Measurements from ENCODE around the gene ATXN1.
"Not testable (repeated sequence)": the region's sequence is repeated elsewhere in the genome, so short reads cannot be mapped to it uniquely, and the experiment has no call there.

ATXN1 gene

DNA sequence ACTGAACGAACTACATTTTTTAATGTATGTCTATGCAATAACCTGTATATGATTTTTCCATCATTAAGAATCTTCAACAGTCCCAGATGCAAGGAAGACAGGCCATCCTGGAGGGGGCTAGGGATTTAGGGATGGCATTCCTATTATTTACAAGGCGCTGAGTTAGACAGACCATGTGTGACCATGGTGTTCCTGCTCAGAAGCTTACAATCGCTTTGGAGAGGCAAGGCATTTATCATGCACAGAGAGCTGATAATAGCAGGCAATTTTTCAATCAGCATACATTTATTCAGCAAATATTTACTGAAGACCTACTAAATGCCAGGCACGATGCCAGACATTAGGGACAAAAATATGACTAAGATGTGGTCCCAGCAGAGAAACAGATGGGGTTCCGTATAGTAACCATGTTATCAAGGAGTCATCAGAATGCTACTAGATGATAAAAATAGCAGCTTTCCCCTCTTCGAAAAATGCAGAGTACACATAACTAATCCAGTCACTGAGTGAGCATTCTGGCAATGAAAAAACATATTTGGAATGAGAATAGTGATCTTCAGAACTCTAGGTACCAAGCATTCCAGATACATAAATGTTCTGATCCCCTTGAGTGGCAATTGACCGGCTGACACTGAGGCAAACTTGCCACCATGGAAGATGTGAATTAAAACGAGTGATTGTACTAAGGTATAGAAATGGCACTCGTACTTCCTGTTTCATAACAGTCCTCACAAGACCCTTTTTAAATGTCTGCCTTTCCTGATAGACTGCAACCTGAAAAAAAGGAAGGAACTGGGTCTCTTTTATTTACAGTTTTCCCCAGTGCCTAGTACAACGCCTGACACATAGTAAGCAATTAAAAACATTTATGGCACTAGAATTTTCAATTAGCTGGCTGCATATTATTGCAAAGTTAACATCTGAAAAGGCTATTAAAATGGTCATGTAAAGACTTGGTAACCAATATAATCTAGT is 135.7 kb downstream of the ATXN1 start:
- no peak for DNase-seq (ENCODE audit: extremely low read depth in 1 of 2, low read depth in 1 of 2)

DNA sequence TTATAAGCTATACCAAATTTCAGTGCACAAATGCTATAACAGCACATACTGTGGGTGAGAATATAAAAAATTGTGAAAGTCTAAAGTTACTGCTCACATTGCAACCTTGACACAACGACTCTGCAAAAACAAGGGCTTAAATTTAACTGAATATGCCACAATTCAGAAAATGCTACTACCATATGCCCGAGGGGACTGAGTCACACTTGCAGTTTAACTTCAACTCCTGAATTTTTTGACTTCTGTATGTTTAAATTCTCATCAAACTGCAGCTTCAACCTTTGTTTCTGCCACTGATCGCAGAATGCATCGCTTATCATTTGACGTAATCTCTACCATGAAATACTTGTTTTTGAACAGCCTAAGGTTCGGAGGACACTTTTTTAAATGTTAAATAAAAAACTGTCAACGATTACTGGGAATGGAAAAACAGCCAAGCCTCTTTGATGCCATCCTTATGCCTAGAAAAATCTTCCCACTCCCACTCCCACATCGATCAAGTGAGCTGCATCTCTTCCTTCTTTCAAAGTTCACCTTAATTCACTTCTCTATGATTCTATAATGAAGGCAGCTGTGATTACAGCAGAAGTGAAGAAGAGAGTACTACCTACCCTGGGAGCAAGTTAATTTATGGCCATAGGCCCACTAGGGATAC is 136.5 kb downstream of the ATXN1 start:
- no peak for DNase-seq (ENCODE audit: extremely low read depth in 1 of 2, low read depth in 1 of 2)

DNA sequence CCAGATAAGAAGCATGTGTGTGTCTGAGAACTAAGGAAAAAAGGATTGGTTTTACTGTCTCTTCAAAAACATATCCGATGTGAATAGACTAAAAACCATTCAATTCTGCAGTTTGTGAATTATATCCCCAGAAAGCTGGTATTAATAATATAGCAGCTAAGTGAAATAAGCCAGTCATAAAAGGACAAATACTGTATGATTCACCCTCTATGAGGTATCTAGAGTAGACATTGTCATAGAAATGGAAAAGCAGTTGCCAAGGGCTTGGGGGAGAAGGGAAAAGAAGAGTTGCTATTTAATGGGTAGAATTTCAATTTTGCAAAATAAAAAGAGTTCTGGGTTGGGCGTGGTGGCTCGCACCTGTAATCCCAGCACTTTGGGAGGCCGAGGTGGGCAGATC is 137.5 kb downstream of the ATXN1 start:
- DNase-seq (ENCODE audit: extremely low read depth in 1 of 2, low read depth in 1 of 2) = no peak

DNA sequence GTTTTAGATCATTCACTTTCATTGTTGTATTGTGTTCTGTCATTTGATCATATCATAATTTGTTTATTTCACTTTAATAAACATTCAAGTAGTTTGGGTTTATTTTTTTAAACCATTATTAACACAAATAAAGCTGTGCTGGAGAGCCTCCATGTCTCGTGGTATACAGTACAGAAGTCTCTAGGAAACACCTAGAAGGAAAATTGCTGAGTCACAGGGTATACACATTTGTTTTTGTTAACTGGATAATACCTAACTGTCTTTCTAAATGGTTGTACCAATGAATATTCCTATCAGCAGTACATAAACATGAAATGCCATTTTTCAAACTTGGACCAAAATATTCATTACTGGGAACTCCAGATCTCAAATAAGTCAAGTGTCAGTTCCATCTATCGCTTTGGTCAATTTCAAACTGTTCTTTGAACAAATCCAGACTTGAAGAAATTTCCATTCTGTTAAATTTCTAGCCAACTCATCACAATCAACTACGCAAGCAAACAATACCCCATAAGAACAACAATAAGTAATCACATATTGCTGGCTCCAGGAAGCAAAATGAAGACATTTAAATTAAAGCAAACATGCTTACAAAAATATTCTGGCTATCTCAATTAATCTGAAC is 138.1 kb downstream of the ATXN1 start:
- no peak for DNase-seq (ENCODE audit: extremely low read depth in 1 of 2, low read depth in 1 of 2)

DNA sequence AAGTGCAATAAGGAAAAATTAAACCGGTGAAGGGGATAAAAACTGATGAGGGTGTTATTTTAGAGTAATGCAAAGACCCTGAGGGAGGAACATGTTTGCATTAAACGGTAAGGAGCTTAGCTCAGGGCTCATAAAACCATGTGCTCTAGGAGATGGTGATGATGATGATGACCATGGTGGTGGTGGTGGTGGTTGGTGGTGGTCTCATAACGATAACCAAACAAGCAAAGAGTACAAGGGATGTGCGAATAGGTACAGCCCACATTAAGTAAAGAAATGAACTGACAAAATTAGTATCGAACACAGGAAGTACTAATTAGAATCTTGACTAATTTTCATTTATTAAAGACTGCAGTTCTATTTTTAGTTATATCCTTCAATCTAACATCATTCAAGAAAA is 139.1 kb downstream of the ATXN1 start:
- no peak for DNase-seq (ENCODE audit: extremely low read depth in 1 of 2, low read depth in 1 of 2)

DNA sequence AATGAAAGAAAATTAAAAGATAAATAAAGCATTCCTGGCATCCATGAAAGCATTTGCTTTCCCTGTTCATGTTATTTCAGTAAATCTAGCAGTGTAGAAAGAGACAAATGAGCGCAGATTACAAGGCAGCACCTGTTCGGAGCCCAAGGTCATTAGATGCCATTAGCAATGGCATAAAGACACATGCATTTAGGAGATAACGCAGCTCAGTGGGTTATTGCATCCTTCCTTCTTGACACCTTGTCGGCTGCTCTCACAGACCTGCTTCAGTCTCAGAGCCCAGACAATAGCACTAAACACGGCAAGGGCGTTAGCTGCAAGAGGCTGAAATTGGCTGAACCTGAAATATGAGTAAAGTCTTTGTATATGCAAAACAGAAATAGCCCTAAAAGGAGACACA is 140.3 kb downstream of the ATXN1 start:
- DNase-seq (ENCODE audit: extremely low read depth in 1 of 2, low read depth in 1 of 2) = no peak

DNA sequence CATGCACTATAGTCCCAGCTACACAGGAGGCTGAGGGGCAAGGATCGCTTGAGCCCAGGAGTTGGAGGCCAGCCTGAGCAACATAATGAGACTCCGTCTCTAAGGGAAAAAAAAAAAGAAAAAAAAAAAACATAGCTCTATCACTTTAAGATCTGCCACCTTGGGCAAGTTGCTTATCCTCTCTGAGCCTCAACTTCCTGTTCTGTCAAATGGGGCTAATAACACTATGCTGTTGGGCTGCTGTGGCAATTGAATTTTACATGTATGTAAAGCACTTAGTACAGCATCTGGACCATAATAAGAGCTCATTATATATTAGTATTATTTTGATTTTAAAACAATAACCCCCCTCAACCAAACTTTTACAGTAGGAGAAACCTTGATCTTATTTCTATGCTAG is 141.5 kb downstream of the ATXN1 start:
- no peak for DNase-seq (ENCODE audit: extremely low read depth in 1 of 2, low read depth in 1 of 2)

DNA sequence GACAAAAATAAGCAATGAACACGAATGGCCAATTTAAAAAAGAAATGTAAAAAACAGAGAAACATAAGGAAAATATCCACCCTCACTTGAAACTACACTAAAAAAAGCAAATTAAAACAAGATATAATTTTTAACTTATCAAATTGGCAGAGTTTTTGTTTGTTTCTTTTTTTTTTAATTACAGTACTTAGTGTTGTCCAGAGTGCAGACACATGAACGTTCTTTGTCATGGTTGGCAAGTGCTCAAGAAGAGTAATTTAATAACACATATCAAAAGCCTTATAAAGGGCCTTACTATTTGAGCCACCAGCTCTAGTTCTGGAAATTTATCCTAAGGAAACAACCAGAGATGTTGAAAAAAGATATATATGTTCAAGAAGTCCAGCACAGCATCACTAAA is 142.3 kb downstream of the ATXN1 start:
- no peak for DNase-seq (ENCODE audit: extremely low read depth in 1 of 2, low read depth in 1 of 2)

DNA sequence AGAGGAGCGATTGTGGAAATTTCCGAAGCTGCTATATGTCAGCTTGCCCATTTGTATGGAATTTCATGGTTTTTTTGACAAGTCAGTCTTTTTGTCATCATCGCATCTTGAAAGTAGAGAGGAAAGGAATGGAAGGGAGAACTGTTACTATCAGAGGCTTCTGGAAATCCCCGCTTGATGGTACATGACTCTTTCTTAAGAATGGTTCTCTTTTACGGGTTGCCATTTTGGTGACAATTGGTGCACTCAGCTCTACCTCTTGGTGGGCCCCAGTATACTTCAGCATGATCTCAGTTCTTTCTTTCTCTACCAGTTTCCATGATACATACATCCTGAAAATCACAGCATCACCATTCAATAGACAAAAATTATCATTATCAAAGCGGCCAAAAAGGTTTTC is 146.0 kb downstream of the ATXN1 start:
- DNase-seq (ENCODE audit: extremely low read depth in 1 of 2, low read depth in 1 of 2) = not testable (repeated sequence)

DNA sequence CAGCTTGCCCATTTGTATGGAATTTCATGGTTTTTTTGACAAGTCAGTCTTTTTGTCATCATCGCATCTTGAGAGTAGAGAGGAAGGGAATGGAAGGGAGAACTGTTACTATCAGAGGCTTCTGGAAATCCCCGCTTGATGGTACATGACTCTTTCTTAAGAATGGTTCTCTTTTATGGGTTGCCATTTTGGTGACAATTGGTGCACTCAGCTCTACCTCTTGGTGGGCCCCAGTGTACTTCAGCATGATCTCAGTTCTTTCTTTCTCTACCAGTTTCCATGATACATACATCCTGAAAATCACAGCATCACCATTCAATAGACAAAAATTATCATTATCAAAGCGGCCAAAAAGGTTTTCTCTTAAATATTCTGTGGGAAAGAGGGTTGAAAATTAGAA is 147.1 kb downstream of the ATXN1 start:
- DNase-seq (ENCODE audit: extremely low read depth in 1 of 2, low read depth in 1 of 2) = not testable (repeated sequence)

DNA sequence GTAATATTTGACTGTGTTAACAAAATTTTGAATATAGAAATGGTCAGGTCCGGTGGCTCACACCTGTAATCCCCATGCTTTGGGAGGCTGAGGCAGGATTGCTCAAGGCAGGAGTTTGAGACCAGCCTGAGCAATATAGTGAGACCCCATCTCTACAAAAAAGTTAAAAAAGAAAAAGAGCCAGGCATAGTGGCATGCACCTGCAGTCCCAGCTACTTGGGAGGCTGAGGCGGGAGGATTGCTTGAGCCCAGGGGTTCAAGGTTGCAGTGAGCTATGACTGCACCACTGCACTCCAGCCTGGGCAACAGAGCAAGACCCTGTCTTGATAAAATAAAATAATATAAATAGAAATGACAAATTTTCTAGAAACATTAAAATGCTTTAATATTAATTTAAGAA is 147.8 kb downstream of the ATXN1 start:
- DNase-seq (ENCODE audit: extremely low read depth in 1 of 2, low read depth in 1 of 2) = not testable (repeated sequence)

DNA sequence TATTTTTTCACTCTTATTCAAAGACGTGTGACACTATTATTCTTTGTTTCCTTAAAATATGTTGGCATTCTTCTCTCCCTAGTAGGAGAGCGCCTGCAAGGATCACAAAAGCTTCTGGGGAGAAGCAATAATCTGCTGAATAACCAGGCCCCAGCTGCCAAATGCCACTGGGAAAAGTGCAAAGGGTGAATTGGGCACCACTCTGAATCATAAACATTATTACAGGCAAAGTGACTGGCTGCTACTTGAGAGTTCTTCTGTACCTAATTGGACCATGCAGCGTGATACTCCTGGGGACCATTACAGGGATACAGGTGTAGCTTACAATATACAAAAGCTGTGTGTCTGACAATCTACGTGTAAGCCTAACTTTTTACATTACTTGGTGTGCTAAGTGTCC is 152.8 kb downstream of the ATXN1 start:
- DNase-seq (ENCODE audit: extremely low read depth in 1 of 2, low read depth in 1 of 2) = no peak

DNA sequence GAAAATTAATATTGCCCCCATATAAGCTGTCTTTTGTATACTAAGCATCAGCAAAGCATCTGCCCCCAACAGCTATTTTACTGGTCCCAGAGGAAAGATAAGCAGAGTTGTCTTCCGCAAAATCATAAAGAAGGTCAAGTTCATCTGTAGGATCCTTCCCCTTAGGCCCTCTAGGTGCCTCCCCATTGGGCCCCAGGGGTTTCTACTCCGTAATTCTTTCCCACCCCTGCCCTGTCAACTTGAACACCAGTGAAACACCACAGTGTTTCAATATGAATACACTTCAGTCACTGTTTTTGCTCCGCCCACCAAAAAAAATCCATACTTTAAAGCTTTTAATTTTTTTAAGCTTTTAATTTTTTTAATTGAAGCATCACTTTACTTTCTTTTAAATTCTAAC is 159.2 kb downstream of the ATXN1 start:
- DNase-seq (ENCODE audit: extremely low read depth in 1 of 2, low read depth in 1 of 2) = no peak

DNA sequence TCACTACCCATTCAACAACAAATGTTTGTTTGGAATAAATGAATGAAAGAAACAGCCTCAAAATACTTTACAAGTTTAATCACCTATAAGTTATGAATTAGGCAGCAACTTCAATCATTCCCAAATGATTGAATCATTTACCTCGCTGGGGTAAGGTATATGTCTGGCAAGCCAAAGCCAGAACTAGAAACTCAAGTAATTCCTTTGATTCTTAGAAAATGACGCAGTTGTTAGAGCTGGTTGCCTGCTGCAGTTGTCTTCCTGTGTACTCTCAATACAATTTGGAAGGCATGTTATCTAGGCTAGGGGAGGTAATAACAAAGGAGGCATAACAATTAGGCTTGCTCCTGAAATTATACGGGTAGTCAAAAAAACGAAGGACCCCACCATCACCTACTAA is 160.6 kb downstream of the ATXN1 start:
- DNase-seq (ENCODE audit: extremely low read depth in 1 of 2, low read depth in 1 of 2) = no peak

DNA sequence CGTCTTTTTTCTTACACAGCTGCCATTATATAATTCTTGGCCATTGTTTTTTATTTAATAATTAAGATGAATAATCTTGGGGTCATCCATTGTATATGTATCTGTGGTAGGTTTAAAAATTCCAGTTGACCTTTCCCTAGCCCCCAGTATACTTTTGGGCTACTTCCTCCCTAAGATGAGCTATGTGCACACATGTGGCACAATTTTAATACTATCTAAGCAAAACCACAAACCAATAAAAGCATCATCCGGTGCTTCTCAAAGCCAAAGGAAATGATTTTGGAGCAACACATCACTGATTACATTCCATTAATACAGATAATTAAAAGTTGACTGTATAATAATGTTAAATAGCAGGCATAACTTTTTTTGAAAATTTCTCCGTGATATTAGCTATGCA is 161.2 kb downstream of the ATXN1 start:
- DNase-seq (ENCODE audit: extremely low read depth in 1 of 2, low read depth in 1 of 2) = no peak

DNA sequence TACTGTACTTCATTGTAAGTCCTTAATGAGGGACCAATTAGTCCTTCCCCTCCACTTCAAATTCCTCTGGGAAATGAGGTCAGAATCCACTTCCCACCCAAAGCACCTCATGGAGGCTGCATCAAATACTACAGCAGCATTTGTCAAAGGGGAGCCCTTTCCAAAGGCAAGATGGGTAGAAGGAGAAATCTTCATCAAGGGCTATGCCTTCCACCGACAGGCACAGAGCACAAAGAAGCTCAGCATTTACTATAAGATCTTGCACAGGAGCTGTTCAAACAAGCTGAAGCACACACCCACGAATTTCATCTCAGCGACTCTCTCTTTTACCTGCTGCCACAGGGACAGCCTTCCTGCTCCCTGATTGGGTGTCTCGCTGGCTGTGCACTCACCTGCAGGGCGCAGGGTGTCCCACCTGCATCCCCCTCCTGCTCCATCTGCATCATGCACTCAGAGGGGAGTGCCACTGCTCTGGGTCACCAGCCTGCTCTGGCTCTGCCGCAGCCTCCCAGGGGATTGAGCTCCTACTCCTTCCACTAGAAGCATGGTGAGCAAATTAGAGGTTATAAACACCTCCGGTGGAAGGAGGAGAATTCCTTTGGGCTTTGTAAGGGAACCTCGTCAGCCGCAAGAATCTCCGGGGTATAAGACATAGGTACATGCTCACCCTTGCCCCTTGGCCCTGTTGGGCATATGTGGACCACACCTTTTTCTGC is 164.5 kb downstream of the ATXN1 start:
- no peak for DNase-seq (ENCODE audit: extremely low read depth in 1 of 2, low read depth in 1 of 2)

DNA sequence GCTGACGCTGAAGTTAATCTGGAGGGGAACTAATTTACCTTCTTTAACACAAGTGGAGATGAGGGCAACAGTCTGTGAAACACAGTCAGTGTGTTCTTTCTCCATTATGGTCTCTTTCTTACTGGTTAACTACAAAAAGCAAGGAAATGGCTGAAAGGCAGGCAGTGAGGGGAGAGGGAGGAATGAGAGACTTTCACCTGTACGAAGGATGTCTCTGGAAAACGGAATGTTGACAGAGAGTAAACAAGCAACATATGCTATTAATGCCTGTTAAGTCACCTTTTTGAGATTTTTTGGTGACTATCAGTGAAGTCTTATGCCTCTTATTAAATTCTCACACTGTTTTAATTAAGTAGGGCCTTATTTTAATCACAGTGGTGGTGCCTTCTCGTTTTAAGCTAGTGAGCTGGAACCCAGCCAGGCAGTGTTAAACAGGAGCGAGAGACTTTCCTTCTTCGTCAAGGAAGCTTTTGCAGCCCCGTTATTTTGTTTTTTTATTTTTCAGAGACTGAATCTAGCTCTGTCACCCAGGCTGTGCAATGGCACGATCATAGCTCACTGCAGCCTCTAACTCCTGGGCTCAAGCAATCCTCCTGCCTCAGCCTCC is 165.6 kb downstream of the ATXN1 start:
- DNase-seq (ENCODE audit: extremely low read depth in 1 of 2, low read depth in 1 of 2) = no peak

DNA sequence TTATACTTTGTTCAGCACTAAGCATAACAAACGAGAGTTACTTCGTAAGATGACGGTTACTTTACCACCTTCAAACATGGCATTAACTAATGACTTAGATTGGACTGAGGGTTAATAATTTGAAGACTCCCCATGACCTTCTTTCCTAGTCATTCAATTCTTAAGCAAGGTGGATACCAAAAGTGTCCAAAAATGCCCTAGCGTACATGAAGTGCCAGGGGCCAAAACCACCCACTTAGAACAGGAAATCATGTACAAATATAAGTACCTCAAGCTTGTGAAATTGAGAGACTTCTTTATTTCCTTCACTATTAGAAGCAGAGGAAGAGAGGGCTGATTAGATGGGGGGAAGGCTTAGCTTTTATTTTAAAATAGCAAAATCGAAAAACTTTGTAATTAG is 166.4 kb downstream of the ATXN1 start:
- no peak for DNase-seq (ENCODE audit: extremely low read depth in 1 of 2, low read depth in 1 of 2)

DNA sequence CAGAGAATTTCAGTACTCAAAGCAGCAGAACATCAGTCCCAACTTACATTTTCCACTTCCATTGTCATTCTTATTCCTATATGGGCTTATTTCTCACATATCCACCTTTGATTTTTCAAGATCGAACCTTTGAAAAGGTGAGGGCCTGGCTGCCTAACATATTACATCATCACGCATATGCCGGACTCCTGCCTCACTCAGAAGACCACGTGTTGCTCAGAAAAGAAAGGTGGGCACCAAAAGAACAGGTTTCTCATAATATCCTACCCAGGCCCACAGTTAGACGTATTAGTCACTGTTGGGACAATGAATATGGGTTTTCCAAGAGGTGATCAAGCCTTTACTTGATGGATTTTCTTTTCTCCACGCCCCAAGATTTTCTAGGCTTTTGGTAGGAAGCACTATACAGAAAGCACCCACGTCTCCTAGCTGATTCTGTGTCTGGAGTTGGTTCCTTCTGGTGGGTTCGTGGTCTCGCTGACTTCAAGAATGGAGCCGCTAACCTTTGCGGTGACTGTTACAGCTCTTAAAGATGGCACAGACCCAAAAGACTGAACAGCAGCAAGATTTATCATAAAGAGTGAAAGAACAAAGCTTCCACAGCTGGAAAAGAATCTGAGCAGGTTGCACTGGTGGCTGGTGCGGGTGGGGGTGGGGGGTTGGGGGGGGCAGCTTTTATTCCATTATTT is 168.9 kb downstream of the ATXN1 start:
- no peak for DNase-seq (ENCODE audit: extremely low read depth in 1 of 2, low read depth in 1 of 2)

Data from activated CD8-positive, alpha-beta memory T cell treated with anti-CD3 and anti-CD28 coated beads for 1 hour (primary cell).